Activated CD4-positive, alpha-beta memory T cell treated with anti-CD3 and anti-CD28 coated beads for 36 hours (primary cell): Measurements from ENCODE around the gene GOLPH3L. TPM values are rescaled to one million over a fixed set of nuclear protein-coding genes. Genes with fewer than 3 reads are reported as not detected.
"Not testable (repeated sequence)": the region's sequence is repeated elsewhere in the genome, so short reads cannot be mapped to it uniquely, and the experiment has no call there.

Experiments
- CTCF ChIA-PET: fragments of 350-600 bp; sonication (Branson Sonifier 250); formaldehyde crosslinking; loops from one replicate; lab custom pipeline; 2021; ENCODE audit warnings: antibody characterized with exemption, inconsistent platforms; lab: Charles Lee
- POLR2A ChIA-PET: fragments of 350-600 bp; sonication (Branson Sonifier 250); formaldehyde crosslinking; loops from one replicate; lab custom pipeline; 2021; ENCODE audit warnings: antibody characterized with exemption; lab: Charles Lee
- DNase-seq: peaks from one replicate; pipeline ENCODE4 v3.0.0-alpha.2; 2020
- H3K27ac Mint-ChIP-seq: one replicate; pipeline ENCODE4 v1.8.0; 2021; ENCODE audit warnings: mixed read lengths
- H3K27me3 Mint-ChIP-seq: one replicate; pipeline ENCODE4 v1.8.0; 2021; ENCODE audit warnings: mixed read lengths
- H3K36me3 Mint-ChIP-seq: one replicate; pipeline ENCODE4 v1.8.0; 2021; ENCODE audit warnings: mixed read lengths
- H3K4me1 Mint-ChIP-seq: one replicate; pipeline ENCODE4 v1.8.0; 2021; ENCODE audit warnings: low read depth, mixed read lengths
- H3K4me3 Mint-ChIP-seq: one replicate; pipeline ENCODE4 v1.8.0; 2021; ENCODE audit warnings: mild to moderate bottlenecking, mixed read lengths
- H3K9me3 Mint-ChIP-seq: one replicate; pipeline ENCODE4 v1.8.0; 2021; ENCODE audit warnings: mixed read lengths
- intact Hi-C: fragments of 100-400 bp; cut with micrococcal nuclease; formaldehyde crosslinking; loops from one replicate; pipeline ENCODE4 v1.15.1; 2023
- total RNA-seq, 2 experiments: library from RNA; stranded (reverse); gene quantifications; one replicate each; pipeline ENCODE4 v1.2.3, GENCODE V29; 2021

GOLPH3L gene
- total RNA-seq, 2 experiments from 2014 or later = 26.1 to 29.1 TPM

DNA sequence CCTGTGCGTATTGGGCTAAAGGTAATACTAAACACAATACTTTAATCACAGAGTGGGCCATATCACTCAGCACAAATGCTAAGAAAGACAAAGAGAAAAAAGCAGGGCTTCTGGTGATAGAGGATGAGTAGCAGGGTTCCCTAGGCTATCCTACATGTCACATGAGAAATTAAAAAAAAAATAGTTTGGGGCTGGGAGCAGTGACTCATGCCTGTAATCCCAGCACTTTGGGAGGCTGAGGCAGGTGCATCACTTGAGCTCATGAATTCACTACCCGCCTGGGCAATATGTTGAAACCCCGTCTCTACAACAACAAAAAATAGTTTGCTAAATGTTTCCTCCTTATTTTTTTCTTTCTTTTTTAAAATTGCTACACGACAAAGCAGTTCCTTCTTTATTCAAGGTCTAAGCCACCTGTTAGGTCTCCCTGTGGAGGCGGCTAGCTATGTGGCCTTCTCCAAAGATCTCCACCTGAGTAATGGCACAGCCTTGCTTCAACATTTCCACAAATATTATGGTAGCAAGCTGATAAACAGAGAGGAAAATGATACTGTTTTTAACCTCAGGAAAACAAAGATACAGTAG, 69.0 kb downstream of the GOLPH3L start:
- Mint-ChIP-seq H3K27ac (peak overlapping the region; percentile 61), H3K27me3 (no peaks in the 10 kb centered on the region), H3K4me1 (peaks cover 55% of the 10 kb centered on the region), H3K4me3 (no peak overlapping the region), H3K9me3 (no peaks in the 10 kb centered on the region), H3K36me3 (peaks cover 39% of the 10 kb centered on the region)
- intact Hi-C loops = loop anchor here (2.0 to 5.0 kb wide), 5 partner anchors 65 to 379 kb away; partner anchors contain the start of genes CTSS, GOLPH3L, MINDY1 and PRUNE1
- CTCF ChIA-PET = interaction anchor here (0.6 to 12.1 kb wide), 6 partner anchors 48 to 368 kb away, joined by 3 to 243 read pairs (median 4); partner anchors contain the start of gene MCL1
- no peak for DNase-seq
- POLR2A ChIA-PET = interaction anchor here (0.6 to 7.8 kb wide), 9 partner anchors 8 to 264 kb away, joined by 3 to 85 read pairs (median 8); partner anchors contain the start of genes ADAMTSL4, MCL1 and RPRD2

DNA sequence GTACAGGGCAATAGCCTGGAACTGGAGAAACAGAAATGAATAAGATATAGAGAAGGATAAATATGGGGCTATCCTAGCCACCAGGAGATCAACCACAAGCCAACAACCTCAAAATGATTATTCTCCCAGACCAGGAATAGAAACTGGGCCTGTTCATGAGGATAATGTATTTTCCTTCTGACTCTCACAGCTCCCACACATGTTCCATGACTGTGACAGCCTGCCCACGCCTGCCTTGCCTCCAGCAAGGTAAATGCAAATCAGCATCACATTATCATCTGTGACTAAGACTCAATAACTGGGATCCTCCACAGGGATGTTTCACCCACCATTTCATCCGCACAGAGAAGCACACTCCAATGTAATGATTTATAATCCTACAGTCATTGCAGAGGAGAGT, 70.8 kb downstream of the GOLPH3L start:
- CTCF ChIA-PET = interaction anchor here (12.1 kb wide), 1 partner anchor 62 kb away, joined by 243 read pairs; no protein-coding TSS in a partner anchor

DNA sequence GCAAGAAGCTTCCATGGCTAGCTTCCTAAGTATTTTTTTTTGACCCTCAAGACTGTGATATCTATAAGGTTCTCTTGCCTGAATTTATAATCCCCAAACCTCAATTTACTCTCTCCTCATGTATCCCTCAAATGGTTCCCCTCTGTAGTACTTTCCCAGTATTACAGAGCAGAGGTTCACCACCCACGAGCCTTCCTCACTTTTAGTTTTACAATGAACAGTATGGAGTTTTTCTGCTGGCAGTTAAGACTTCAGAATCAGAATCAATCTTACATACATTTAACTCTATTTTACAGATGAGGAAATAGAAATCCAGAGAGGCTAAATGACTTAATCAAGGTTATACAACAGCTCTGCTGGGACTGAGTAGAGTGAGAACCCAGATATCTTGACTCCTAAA, 72.4 kb downstream of the GOLPH3L start:
- intact Hi-C loops, DNase-seq, H3K27me3 Mint-ChIP-seq, H3K9me3 Mint-ChIP-seq, H3K4me3 Mint-ChIP-seq: not testable (repeated sequence)
- Mint-ChIP-seq H3K36me3 (peaks cover 64% of the 10 kb centered on the region), H3K4me1 (peaks cover 81% of the 10 kb centered on the region), H3K27ac (peak overlapping the region; percentile 82)
- CTCF ChIA-PET = interaction anchor here (0.7 to 12.1 kb wide), 3 partner anchors 45 to 234 kb away, joined by 3 to 243 read pairs (median 5); partner anchors contain the start of gene MCL1
- POLR2A ChIA-PET = interaction anchor here (1.1 to 7.8 kb wide), 3 partner anchors 46 to 62 kb away, joined by 4 to 85 read pairs (median 43); partner anchors contain the start of gene MCL1

More for the DNA sequence above, 70.8 kb downstream of the GOLPH3L start:
- intact Hi-C loops = loop anchor here (5.0 kb wide), 3 partner anchors 141 to 381 kb away; partner anchors contain the start of genes CTSS, MINDY1, PRUNE1 and RPRD2
- no peaks in the 10 kb centered on the region for H3K27me3 Mint-ChIP-seq
- POLR2A ChIA-PET = interaction anchor here (0.6 to 7.8 kb wide), 4 partner anchors 47 to 110 kb away, joined by 4 to 85 read pairs (median 6); partner anchors contain the start of gene MCL1
- H3K9me3 Mint-ChIP-seq = no peaks in the 10 kb centered on the region
- H3K36me3 Mint-ChIP-seq = peaks cover 50% of the 10 kb centered on the region
- peak; percentile 76 for DNase-seq
- H3K27ac Mint-ChIP-seq = peak overlapping the region; percentile 73
- no peak overlapping the region for H3K4me3 Mint-ChIP-seq
- H3K4me1 Mint-ChIP-seq = peaks cover 72% of the 10 kb centered on the region

DNA sequence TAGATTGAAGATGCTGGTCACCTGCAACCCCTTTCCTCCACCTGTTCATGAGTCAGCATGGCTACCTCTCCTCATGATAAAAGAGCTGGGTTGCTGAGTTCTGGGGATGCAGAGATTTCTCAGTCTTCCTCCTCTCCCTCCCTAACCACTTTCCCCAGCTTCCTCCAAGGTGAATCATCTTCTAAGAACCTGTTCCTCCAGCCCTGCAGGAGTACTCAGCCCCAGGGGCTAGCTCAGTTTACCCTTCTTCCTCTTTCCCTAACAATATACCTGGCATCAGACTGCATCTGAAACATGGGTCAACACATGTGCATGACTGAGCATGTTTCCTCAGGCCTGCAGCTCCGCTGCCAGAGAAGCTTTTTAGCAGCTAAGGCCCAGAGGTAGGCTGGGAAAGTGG, 72.8 kb downstream of the GOLPH3L start:
- intact Hi-C loops = not testable (repeated sequence)
- peaks cover 68% of the 10 kb centered on the region for H3K36me3 Mint-ChIP-seq

DNA sequence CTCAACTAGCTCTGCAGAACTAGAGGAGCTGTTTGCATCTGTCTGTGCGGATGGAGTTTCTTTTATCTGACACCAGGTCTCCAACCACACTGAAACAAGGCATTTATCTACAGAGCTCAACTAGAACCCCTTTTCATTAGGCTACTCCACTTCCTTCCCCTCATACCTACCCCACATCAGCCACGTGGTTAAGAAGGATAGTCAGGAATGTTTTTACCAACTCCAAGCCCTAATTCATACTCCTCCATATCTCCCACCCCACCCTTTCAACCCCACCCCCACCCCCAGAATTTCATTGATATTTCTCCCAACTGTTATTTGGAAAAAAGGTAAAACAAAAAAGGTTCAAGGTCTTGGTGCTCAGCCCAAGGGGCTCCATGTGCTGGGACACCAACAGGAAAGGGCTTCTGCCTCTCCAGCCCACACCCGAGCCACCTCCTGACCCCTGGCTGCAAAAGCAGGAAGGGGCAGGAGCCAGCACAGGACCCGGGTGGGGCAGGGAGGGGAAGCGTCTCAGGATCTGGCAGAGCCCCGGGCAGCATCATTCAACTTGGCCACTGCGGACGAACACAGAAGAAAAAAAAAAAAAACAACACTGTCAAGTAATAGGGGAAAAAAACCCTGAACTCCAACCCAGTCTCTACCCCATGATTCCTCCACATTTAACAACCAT, 74.5 kb downstream of the GOLPH3L start:
- intact Hi-C loops = no loop called here

More for the DNA sequence above, 72.8 kb downstream of the GOLPH3L start:
- ChIA-PET POLR2A (interaction anchor here (1.1 to 7.8 kb wide), 3 partner anchors 46 to 62 kb away, joined by 4 to 85 read pairs (median 43); partner anchors contain the start of gene MCL1), CTCF (interaction anchor here (0.7 to 12.1 kb wide), 3 partner anchors 45 to 235 kb away, joined by 3 to 243 read pairs (median 5); partner anchors contain the start of gene MCL1)
- H3K4me1 Mint-ChIP-seq = peaks cover 85% of the 10 kb centered on the region
- H3K27me3 Mint-ChIP-seq, H3K4me3 Mint-ChIP-seq, DNase-seq, H3K9me3 Mint-ChIP-seq: not testable (repeated sequence)
- H3K27ac Mint-ChIP-seq = peak overlapping the region; percentile 82

DNA sequence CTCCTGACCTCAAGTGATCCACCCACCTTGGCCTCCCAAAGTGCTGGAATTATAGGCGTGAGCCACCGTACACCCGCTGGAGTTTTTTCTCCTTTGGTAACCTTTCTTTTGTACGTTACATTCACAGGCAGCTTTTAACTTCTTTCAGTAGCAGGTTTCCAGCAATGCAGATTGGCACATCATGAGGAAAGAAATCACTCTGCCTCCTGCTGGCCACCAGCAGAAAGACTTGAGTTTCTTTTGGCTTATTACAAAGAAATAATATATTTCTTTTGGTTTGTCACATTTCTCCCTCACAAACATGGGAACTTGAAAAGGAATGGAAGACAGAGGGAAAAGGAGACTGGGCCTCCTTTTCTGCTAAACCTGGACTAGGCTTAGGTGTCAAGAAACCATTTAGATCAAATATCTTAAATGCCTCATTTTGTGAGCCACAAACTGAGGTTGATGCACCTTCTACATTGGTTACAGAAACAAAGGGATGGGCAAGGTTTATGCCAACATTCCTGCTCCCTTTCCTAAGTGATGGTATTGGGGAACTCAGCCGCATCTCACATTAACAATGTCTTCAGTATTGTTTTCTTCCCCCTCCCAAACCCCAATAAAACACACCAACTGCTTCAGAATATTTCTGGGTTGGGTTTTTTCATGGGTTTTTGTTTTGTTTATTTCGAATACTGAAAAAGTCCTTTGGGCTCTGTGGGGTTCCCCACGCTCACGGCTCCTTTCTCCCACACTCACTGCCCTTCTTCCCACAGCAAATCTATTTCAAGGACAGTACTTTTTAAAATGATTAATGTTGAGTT, 75.3 kb downstream of the GOLPH3L start:
- Mint-ChIP-seq H3K4me3 (no peak overlapping the region), H3K27me3 (no peaks in the 10 kb centered on the region), H3K27ac (peak overlapping the region; percentile 84), H3K4me1 (peaks cover 75% of the 10 kb centered on the region), H3K9me3 (no peaks in the 10 kb centered on the region), H3K36me3 (peaks cover 66% of the 10 kb centered on the region)
- ChIA-PET POLR2A (interaction anchor here (0.6 to 6.7 kb wide), 5 partner anchors 8 to 60 kb away, joined by 3 to 43 read pairs (median 8); partner anchors contain the start of genes ENSA and MCL1), CTCF (interaction anchor here (0.6 to 12.1 kb wide), 13 partner anchors 8 to 136 kb away, joined by 3 to 243 read pairs (median 4); partner anchors contain the start of genes ENSA and MCL1)
- intact Hi-C loops = loop anchor here (1.0 kb wide), 2 partner anchors 8 to 60 kb away; no protein-coding TSS in a partner anchor
- DNase-seq = peak; percentile 70

More for the DNA sequence above, 74.5 kb downstream of the GOLPH3L start:
- H3K9me3 Mint-ChIP-seq = no peaks in the 10 kb centered on the region
- H3K4me3 Mint-ChIP-seq = no peak overlapping the region
- H3K36me3 Mint-ChIP-seq = peaks cover 67% of the 10 kb centered on the region
- CTCF ChIA-PET = interaction anchor here (0.7 to 12.1 kb wide), 6 partner anchors 41 to 137 kb away, joined by 3 to 243 read pairs (median 4); partner anchors contain the start of gene MCL1
- no peak for DNase-seq
- no peaks in the 10 kb centered on the region for H3K27me3 Mint-ChIP-seq
- POLR2A ChIA-PET = interaction anchor here (1.6 to 7.8 kb wide), 5 partner anchors 9 to 61 kb away, joined by 6 to 85 read pairs (median 15); partner anchors contain the start of gene MCL1
- H3K27ac Mint-ChIP-seq = peak overlapping the region; percentile 84
- peaks cover 78% of the 10 kb centered on the region for H3K4me1 Mint-ChIP-seq

DNA sequence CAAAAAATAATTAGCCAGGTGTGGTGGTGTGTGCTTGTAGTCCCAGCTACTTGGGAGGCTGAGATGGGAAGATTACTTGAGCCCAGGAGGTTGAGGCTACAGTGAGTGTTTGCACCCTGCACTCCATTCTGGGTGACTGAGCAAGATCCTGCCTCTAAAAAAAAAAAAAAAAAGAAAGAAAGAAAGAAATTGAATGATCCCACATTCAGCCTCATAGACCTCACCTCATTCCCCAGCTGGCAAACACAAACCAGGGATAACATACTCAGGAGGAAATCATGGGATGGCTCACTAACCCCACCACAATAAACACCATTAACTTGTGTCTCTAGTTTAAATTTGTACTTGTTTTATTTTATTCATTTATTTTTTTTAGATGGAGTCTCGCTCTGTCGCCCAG, 76.0 kb downstream of the GOLPH3L start:
- H3K4me3 Mint-ChIP-seq = no peak overlapping the region
- no peak for DNase-seq
- intact Hi-C loops = loop anchor here (1.0 kb wide), 2 partner anchors 8 to 60 kb away; no protein-coding TSS in a partner anchor
- ChIA-PET POLR2A (interaction anchor here (0.6 to 6.7 kb wide), 6 partner anchors 8 to 59 kb away, joined by 3 to 43 read pairs (median 7); partner anchors contain the start of genes ENSA and MCL1), CTCF (interaction anchor here (0.6 to 12.1 kb wide), 16 partner anchors 9 to 375 kb away, joined by 3 to 243 read pairs (median 4); partner anchors contain the start of genes ENSA, GOLPH3L and MCL1)
- peaks cover 69% of the 10 kb centered on the region for H3K36me3 Mint-ChIP-seq
- peak overlapping the region; percentile 36 for H3K27ac Mint-ChIP-seq
- H3K27me3 Mint-ChIP-seq = no peaks in the 10 kb centered on the region
- H3K9me3 Mint-ChIP-seq = no peaks in the 10 kb centered on the region
- H3K4me1 Mint-ChIP-seq = peaks cover 78% of the 10 kb centered on the region

DNA sequence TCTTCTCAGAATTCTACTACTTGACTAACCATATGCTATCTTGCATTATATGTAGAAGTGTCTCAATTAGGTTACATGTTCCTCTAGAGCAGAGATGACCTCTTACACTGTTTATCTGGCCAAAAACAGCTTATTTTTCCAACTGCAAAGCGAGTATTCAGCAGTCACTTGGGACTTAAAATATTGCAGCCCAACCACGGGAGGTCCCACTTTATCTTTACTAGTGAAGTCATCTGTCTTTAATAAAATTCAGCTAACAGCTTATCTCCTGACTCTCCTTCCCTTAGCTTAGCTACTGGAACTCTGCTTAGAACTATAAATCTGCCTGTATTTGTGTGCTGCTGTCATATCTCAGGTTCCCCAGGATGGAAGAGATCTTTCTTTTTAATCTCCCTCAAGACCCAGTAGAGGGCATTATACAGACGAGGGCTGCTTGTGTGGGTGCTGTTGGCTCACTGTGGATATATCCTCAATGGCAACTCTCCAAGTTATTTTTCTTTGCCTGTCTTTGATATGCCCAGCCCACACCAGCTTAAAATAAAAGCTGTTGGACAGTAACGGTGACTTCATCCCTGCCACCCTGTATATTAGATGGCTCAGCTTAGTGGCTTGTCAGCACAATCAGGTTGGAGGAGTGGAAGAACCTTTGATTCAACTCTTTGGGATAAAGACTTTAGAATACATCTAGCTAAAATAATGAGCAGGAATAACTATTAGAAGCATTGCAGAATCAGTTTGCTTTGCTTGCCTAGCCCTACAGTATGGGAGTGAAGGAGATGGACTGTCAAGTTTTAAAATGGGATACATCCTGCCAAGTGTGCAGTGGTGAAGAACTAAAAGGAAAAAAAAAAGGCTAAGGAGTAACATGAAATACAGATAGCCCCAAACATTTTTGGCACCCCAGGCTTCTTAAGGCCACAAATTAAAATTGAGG, 77.1 kb downstream of the GOLPH3L start:
- Mint-ChIP-seq H3K27me3 (no peaks in the 10 kb centered on the region), H3K9me3 (no peaks in the 10 kb centered on the region), H3K27ac (peak overlapping the region; percentile 55), H3K4me3 (no peak overlapping the region), H3K36me3 (peaks cover 71% of the 10 kb centered on the region), H3K4me1 (peaks cover 78% of the 10 kb centered on the region)
- CTCF ChIA-PET = interaction anchor here (0.6 to 12.1 kb wide), 12 partner anchors 10 to 376 kb away, joined by 3 to 243 read pairs (median 5); partner anchors contain the start of genes ENSA, GOLPH3L and MCL1
- no peak for DNase-seq
- POLR2A ChIA-PET = interaction anchor here (0.6 to 6.7 kb wide), 8 partner anchors 9 to 58 kb away, joined by 3 to 43 read pairs (median 6); partner anchors contain the start of genes ENSA and MCL1
- intact Hi-C loops = loop anchor here (10.0 kb wide), 1 partner anchor 385 kb away; the partner anchor contains the start of gene ANP32E

DNA sequence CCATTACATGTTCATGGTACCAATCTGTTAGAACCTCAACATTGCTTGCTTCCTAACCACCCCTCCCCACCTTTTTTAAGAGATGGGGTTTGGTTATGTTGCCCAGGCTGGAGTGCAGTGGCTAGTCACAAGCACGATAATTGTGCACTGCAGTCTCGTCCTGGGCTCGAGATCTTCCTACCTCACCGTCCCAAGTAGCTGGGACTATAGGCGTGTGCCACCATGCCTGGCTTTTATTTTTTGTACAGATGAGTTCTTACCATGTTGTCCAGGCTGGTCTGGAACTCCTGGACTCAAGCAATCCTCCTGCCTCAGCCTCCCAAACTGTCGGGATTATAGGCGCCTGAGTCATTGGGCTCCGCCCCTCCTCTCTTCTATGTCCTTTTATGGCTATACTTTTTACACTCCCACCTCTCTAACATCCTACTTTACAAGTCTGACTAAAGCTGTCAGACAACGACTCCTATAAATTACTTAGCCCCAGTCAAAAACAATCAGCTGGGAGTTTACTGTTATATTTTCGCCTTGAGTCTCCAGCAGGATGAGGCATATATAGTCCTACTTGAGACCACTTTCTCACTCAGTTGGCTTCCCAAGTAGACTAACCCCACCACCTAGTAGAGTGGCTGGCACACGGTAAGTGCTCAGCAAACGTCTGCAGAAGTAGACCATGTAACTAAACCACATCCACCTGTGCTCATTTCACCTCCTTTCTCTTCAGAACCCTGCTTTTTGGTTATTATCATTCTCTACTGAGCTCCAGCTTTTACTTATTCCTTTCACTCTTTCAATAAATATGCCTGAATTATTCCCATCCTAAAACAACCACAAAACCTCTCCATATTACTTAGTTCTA, 81.4 kb downstream of the GOLPH3L start:
- Mint-ChIP-seq H3K9me3 (no peaks in the 10 kb centered on the region), H3K36me3 (peaks cover 54% of the 10 kb centered on the region), H3K4me3 (peak overlapping the region; percentile 63), H3K4me1 (peaks cover 75% of the 10 kb centered on the region), H3K27ac (peak overlapping the region; percentile 90), H3K27me3 (no peaks in the 10 kb centered on the region)
- POLR2A ChIA-PET = interaction anchor here (0.6 to 9.2 kb wide), 6 partner anchors 14 to 358 kb away, joined by 3 to 147 read pairs (median 5); partner anchors contain the start of genes ENSA and MCL1
- intact Hi-C loops = loop anchor here (10.0 kb wide), 1 partner anchor 381 kb away; the partner anchor contains the start of gene ANP32E
- DNase-seq = peak; percentile 49
- CTCF ChIA-PET = interaction anchor here (0.6 to 3.9 kb wide), 6 partner anchors 32 to 307 kb away, joined by 3 to 33 read pairs (median 4); no protein-coding TSS in a partner anchor
